ENCODE data around the gene PTRH2.
"Not testable (repeated sequence)": the region's sequence is repeated elsewhere in the genome, so short reads cannot be mapped to it uniquely, and the experiment has no call there.

The PTRH2 gene

DNA sequence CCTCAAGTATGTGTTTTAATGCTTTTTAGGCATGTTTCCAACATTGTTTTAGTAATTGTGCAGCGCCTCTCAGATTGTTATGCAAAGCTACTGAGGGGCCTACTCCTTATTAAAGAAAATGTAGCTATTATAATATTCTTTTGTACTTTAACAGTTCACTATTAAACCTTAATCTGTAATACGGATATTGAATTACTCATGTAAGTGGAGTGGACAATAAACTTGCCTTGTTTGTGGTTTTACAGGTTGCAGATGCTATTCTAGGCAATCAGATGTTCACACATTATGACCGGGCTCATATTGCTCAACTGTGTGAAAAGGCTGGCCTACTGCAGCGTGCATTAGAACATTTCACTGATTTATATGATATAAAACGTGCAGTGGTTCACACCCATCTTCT lies 41.0 kb downstream of the PTRH2 start:
- DNase-seq: no peak

DNA sequence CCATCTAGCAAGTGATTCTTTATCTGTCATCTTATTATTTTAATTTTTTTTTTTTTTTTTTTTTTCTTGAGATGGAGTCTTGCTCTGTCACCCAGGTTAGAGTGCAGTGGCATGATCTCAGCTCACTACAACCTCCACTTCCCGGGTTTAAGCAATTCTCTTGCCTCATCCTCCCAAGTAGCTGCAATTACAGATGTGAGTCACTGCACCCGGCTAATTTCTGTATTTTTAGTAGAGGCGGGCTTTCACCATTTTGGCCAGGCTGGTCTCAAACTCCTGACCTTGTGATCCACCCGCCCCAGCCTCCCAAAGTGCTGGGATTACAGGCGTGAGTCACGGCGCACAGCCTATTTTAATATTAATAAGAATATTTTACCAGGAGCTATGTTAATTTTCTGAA lies 50.6 kb downstream of the PTRH2 start:
- DNase-seq: not testable (repeated sequence)

DNA sequence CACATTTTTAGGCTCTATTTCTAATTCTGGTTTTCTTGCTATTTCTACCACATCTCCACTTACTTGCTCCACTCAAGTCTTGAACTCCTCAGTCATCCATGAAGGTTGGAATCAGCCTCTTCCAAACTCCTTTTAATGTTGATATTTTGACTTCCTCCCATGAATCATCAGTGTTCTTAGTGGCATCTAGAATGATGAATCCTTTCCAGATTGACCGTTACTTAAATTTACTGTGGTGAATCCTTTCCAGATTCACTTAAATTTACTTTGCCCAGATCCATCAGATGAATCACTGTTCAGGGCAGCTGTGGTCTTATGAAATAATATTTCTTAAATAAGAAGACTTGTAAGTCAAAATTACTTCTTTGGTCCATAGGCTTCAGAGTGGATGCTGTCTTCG lies 55.1 kb downstream of the PTRH2 start:
- no peak for DNase-seq

DNA sequence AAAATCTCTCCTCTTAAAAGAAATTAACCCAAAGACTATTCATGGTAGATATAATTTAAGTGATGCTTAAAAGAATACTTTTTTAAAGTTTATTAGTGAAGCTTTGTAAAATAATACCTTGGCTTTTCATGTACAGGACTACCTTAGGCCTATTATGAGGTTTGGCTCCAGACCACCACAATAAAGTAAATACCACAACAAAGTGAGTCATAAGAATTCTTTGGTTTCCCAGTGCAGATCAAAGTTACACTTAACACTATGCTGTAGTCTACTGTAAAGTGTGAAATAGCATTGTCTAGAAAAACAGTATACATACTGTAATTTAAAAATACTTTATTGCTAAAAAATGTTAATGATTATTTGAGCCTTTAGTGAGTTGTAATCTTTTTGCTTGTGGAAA lies 55.9 kb downstream of the PTRH2 start:
- no peak for DNase-seq

DNA sequence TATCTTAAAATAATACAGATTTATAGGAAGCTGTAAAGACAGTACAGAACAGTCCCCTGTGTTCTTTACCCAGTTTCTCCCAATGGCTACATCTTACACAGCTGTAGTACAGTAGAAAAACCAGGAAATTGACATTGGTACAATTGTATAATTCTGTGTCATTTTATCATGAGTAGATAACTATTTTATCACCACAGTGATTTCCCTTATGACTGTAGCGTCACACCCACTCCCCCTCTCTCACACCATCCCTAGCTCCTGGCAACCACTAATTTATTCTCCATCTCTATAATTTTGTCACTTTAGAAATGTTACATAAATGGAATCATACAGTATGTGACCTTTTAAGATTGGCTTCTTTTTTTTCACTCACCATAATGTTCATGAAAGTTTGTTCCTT lies 56.6 kb downstream of the PTRH2 start:
- DNase-seq: no peak

DNA sequence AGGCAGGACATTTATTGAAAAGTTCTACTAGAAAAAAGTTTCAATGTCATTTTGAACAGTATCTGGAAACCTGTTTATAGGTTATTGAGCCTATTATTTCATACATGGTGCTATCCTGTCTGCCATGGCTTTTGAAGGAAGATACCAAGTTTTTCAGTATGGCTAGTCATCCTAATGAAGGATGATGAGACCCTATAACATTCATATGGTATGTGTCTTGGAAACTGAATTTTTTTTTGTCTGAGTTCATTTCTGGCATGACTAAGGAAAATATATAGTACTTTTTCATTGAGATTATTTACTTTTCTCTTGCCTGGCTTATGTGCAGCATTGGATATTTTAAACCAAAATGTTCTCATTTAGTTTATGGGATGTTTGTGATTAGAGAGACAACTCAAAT lies 57.3 kb downstream of the PTRH2 start:
- DNase-seq: no peak
